CD4-positive, alpha-beta T cell treated with Interleukin-2 at 100 ng/mL for 4 hours (primary cell): ENCODE measurements around the gene SLC6A7.

Experiments used
- DNase-seq: peaks from one replicate; pipeline ENCODE4 v3.0.0-alpha.2; 2020; ENCODE audit warnings: low spot score

Gene SLC6A7

DNA sequence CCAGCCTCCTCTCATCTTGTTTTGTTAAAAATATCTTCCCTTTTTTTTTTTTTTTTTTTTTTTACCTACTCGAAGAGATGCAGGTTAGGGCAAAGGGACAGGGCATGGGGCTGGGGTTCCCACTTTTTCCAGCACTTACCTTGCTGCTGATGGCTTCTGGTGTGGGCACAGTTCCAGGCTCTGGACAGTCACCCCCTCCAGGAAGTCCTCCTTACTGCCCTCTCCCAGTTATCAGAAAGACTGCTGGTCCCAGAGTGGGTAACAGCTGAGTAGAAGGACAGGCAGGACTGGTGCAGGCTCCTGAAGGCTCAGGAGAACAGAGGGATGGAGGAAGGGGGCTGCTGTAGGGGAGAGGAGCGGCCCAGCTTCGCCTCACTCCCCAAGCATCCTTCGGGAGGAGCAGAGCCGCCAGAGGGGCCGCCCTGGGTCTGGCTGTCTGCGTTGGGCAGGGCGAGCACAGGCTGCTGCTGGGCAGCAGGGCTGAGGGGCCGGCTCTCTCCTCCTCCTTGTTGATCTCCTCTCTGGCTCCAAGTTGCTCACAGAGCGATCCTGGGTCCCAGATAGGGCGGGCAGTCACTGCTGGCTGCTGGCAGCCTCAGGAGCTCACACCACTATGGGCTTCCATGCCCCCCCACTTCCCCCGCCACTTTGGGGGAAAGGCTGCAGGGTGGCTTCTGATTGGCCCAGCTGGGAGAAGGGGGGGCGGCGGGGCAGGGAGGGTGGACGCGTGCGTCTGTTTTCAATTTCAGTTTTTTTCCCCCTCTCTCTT is 34.4 kb upstream of the SLC6A7 start, which contains the start of gene PDGFRB:
TSS of gene PDGFRB (minus strand) at position 588 of the 769 bp plus-strand sequence. CDS start 18,798 bp downstream, outside the sequence.
- DNase-seq = peak; percentile 31

GRCh38 chr5:150156027-150156368 is 33.9 kb upstream of the SLC6A7 start:
- no peak for DNase-seq

GRCh38 chr5:150156540-150156939 is 33.3 kb upstream of the SLC6A7 start:
- DNase-seq = no peak

GRCh38 chr5:150157168-150157567 is 32.7 kb upstream of the SLC6A7 start:
- DNase-seq = no peak

- DNase-seq = no peak
Observed at GRCh38 chr5:150158170-150158949, 31.5 kb upstream of the SLC6A7 start.

DNA sequence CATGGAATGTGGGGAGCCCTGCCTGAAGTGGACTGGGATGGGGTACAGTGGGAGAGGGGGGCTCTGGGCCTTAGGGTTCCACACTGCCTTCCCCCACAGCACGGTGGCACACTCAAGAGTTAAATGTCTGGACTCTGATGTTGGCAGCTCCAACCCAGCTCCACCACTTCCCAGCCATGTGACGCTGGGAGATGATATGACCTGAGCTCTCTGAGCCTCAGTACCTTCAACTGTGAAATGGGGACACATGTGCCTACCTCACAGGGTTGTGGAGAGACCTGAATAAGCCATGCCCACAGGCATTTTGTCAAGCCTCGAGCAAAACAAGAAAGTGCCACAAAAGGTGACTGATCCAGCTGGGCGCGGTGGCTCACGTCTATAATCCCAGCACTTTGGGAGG is 30.8 kb upstream of the SLC6A7 start:
- no peak for DNase-seq

- no peak for DNase-seq
Observed at GRCh38 chr5:150159741-150160179, 30.1 kb upstream of the SLC6A7 start.

GRCh38 chr5:150160448-150161081 is 29.3 kb upstream of the SLC6A7 start:
- DNase-seq = no peak

DNA sequence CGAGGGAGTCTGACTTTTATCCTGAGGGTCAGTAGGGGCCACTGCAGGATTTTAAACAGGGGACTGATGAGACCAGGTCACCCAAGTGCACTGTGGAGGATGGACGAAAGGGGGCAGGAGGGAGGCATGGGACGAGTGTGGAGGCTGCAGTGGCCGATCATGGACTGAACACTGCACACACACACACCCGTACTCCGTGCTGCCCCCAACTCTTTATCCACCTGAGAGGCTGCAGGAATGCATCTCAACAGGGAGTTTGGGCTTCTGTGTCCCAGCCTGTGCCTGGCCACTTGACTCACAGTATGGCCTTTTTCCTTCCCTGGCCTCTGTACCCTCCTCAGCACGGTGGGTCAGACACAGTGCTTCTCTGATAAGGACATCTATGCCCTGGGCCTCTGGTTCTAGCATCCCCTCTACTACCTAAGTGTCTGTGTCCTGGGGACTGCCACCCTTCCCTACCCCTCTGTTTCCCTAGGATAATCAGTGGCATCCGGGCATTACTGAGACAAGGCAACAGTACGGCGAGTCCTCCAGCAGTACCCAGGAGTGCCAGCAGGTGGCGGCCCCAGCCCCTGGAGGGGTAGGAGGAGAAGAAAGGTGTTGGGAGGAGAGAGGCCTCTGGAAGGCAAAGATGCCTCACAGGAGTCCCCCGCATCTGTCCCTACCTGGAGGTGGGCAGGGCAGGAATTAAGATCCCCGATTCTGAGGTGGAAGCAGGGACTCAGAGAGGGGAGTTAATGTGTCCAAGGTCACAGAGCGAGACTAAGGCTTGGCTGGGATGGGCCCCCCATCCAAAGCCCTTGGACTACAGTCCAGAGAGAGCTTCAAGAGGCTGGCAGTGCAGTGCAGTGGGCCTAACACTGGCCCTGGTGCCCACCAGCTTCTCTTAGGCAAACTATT is 28.4 kb upstream of the SLC6A7 start:
- DNase-seq = peak; percentile 63

- DNase-seq = no peak
Observed at GRCh38 chr5:150162142-150162513, 27.7 kb upstream of the SLC6A7 start.

- DNase-seq = no peak
Observed at GRCh38 chr5:150163035-150163434, 26.8 kb upstream of the SLC6A7 start.

- DNase-seq = no peak
Observed at GRCh38 chr5:150163547-150164059, 26.3 kb upstream of the SLC6A7 start.

DNA sequence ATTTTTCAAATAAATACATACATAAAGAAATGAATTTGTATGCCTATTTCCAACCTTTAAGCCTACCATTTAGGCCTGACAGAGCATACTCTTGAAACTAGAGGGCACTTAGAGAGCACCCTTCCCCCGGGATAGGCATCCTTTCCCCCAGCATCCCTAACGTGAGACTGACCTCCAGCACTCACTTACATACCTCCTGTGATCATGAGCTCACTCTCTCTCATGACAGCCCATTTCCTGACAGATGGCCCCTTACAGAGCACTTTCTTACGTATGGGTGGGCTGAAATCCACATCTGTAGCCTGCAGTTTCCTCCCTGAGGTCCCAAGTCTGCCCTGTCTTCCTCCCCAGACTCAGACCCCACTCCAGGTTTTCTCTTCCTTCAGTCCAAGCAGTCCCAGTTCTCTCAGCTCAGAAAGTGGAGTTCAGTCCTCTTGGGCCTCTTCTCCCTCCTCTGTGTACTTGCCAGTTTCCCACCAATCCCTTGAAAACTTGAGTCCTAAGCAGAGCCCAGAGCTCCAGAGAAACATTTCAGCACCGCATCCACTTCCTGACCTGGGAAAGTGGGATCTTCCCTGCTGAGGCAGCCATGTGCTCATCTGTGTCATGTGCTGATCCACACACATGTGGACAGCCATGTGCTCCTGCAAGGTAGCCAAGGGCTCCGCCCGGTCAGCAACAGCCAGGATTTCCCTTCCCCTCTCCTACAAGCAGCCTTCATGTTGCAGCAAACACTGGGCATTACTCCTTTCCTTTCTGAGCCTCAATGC is 25.5 kb upstream of the SLC6A7 start:
- DNase-seq = no peak

DNA sequence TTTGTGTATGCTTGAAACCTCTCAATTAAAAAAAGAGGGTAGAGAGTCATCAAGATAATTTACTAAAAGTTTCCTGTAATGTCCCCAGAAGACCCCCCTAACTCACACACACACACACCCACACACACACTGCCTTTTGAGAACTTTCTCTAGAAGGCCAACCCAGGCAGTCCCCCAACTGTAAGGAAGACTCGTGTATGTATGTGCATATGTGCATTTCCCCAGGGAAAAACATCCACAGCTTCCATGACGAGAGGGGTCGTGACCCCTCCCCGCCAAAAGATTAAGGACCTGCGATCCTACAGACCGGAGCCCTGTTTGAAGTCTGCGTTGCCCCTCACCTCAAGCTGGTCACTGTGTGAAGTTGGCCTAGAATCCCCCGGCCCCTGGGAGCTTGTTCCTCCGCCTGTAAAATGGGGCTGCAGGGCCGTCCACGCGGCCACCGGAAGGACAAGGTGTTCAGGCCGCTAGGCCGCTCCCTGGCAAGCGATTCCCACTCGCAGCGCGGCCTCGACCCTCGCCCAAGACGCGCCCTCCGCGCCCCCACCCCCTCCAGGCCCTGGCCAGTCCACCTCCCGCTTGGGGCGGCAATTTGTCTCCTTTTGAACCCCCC is 23.7 kb upstream of the SLC6A7 start:
- no peak for DNase-seq

DNA sequence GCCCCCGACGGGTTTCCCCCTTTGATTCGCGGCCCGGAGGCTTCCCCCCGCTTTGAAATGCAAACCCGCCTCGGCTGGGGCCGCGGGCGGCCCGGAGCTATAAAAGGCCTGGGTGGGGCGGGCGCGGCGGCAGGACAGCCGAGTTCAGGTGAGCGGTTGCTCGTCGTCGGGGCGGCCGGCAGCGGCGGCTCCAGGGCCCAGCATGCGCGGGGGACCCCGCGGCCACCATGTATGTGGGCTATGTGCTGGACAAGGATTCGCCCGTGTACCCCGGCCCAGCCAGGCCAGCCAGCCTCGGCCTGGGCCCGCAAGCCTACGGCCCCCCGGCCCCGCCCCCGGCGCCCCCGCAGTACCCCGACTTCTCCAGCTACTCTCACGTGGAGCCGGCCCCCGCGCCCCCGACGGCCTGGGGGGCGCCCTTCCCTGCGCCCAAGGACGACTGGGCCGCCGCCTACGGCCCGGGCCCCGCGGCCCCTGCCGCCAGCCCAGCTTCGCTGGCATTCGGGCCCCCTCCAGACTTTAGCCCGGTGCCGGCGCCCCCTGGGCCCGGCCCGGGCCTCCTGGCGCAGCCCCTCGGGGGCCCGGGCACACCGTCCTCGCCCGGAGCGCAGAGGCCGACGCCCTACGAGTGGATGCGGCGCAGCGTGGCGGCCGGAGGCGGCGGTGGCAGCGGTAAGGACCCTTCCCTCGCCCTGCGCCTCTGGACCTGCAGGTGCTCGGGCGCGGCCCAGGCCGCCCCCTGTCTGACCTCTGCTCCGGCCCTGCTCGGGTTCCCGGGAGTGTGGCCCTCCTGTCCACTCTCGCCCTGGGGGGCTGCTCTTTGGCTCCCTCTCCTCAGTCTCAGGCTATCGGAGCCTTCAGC is 23.0 kb upstream of the SLC6A7 start, which contains the start of gene CDX1:
TSS of gene CDX1 (plus strand) at position 129 of the 862 bp plus-strand sequence. CDS start at position 228, 99 bp downstream.
- DNase-seq = no peak

GRCh38 chr5:150167512-150167850 is 22.4 kb upstream of the SLC6A7 start:
- no peak for DNase-seq

DNA sequence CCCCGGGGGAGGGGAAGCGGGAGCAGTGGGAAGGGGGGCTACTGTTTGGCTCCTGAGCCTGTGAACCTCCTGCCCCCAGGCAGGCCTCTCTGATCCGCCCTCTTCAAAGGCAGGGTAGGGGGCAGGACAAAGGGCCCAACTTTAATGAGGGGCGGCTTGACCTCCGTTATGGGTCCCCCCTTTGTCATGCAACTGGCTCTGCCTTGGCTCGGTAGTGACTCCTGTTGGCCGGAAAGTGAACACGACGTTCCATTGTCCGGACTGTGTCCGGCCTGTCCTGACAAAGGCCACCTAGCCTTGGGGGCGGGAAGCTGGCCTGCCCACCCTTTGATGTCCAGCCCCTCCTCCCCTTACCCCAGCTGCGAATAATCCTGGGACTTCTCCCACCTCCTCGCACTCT is 22.0 kb upstream of the SLC6A7 start:
- no peak for DNase-seq

- no peak for DNase-seq
Observed at GRCh38 chr5:150168864-150169263, 21.0 kb upstream of the SLC6A7 start.

DNA sequence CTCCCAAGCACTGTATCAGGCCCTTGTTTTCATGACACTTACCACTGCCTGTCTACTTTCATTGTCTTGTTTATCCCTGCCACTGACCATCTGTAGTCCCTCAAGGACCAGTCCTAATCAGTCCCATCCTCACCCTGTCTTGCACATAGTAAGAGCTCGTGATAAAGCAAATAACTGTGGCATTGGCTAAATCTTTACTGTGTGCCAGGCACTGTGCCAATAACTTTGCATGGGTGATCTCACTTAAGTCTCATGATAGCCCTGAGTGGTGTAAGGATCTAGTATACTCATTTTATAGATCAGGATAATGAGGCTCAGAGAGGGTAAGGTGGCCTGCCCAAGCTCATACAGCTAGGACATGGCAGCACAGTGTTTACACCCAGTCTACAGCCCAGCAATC is 17.7 kb upstream of the SLC6A7 start:
- DNase-seq = no peak
